Measurements from ENCODE around the gene CERT1. TPM values are rescaled to one million over a fixed set of nuclear protein-coding genes. Genes with fewer than 3 reads are reported as not detected.

Gene CERT1
- total and polyA plus RNA-seq, 9 of the 15 experiments (the other 6 are each of a cell fraction or from before 2014, with no cell fraction given), result 3.4 to 24.7 (median 9.8) TPM

GRCh38 chr5:75387806-75388205 is 123.6 kb downstream of the CERT1 start:
- FAIRE-seq, result no peak
- Histone ChIP-seq H3K9ac (ENCODE audit: insufficient read depth in 1 of 2, low read depth in 2 of 2, low read length in 2 of 2) (no peak overlapping the region), H3K4me1 (replicated peaks in 1 of 2; ENCODE audit: control insufficient read depth in 2 of 2, insufficient read depth in 2 of 2, low read length in 2 of 2) (no peaks in the 10 kb centered on the region), H3K27me3 (ENCODE audit: control insufficient read depth in 2 of 2, insufficient read depth in 2 of 2, low read length in 2 of 2) (no peaks in the 10 kb centered on the region), H4K20me1 (replicated peaks; ENCODE audit: control insufficient read depth, insufficient read depth, low read length) (no peaks in the 10 kb centered on the region), H3K27ac (ENCODE audit: extremely low read depth, low read depth, low read length) (no peak overlapping the region), H3K79me2 (ENCODE audit: control insufficient read depth, insufficient read depth, low read length) (no peaks in the 10 kb centered on the region), H3K9me1 (ENCODE audit: control insufficient read depth, insufficient read depth, low read length) (no peaks in the 10 kb centered on the region), H2AFZ (ENCODE audit: low read depth, low read length) (no peak overlapping the region), H3K36me3 (ENCODE audit: control insufficient read depth, insufficient read depth, low read length) (peaks cover 25% of the 10 kb centered on the region; the same call in 2 of the 3 replicates), H3K4me2 (ENCODE audit: insufficient read depth, low read length) (no peak overlapping the region), H3K9me3 (replicated peaks; ENCODE audit: control insufficient read depth, insufficient read depth, low read depth, low read length) (no peaks in the 10 kb centered on the region), H3K4me3 (no peak overlapping the region)
- DNase-seq (ENCODE audit: extremely low read depth in 1 of 4, low spot score in 3 of 4), result no peak
- in situ Hi-C loops (cut with MboI), result loop anchor here (10.0 kb wide), 1 partner anchor 1007 kb away; no protein-coding TSS in a partner anchor
- intact Hi-C loops (cut with micrococcal nuclease), result no loop called here
- CTCF ChIA-PET (ENCODE audit: low intra/inter-chr PET ratio), result no interaction called here
- BruUV-seq (replicated peaks), result no TSS peak
- no peak for TF ChIP-seq ZNF280A (IDR thresholded peaks at IDR 0.05; ENCODE audit: low read depth, partially characterized antibody)
- TF ChIP-seq C11orf30 (IDR thresholded peaks at IDR 0.05; ENCODE audit: low read depth), result no peak
- POLR2A ChIA-PET, result no interaction called here
- WGBS (ENCODE audit: insufficient coverage, low coverage, missing lambda C conversion rate), result 80% methylated on average over 6 of the region's 6 CpGs
- no peak for ATAC-seq

- no peak overlapping the region for H3K4me2 ChIP-seq (ENCODE audit: insufficient read depth, low read length)
- H3K79me2 ChIP-seq (ENCODE audit: control insufficient read depth, insufficient read depth, low read length), result no peaks in the 10 kb centered on the region
- WGBS (ENCODE audit: insufficient coverage, low coverage, missing lambda C conversion rate), result 10% methylated on average over 1 of the region's 1 CpG
- no peak overlapping the region for H3K27ac ChIP-seq (ENCODE audit: extremely low read depth, low read depth, low read length)
- intact Hi-C loops (cut with micrococcal nuclease) (no loop called here), in situ Hi-C loops (cut with MboI) (loop anchor here (10.0 kb wide), 1 partner anchor 1011 kb away; no protein-coding TSS in a partner anchor)
- no peak for ATAC-seq
- CTCF ChIA-PET (ENCODE audit: low intra/inter-chr PET ratio), result no interaction called here
- H3K27me3 ChIP-seq (ENCODE audit: control insufficient read depth in 2 of 2, insufficient read depth in 2 of 2, low read length in 2 of 2), result no peaks in the 10 kb centered on the region
- peaks cover 0 to 11% of the 10 kb centered on the region in 2 experiments for H3K4me1 ChIP-seq (replicated peaks in 1 of 2; ENCODE audit: control insufficient read depth in 2 of 2, insufficient read depth in 2 of 2, low read length in 2 of 2)
- no peak overlapping the region for H2AFZ ChIP-seq (ENCODE audit: low read depth, low read length)
- BruUV-seq (replicated peaks), result no TSS peak
- POLR2A ChIA-PET, result interaction anchor here (3.1 kb wide), 1 partner anchor 20 kb away, joined by 13 read pairs; no protein-coding TSS in a partner anchor
- DNase-seq (ENCODE audit: extremely low read depth in 1 of 4, low spot score in 3 of 4), result no peak
- no peaks in the 10 kb centered on the region for H4K20me1 ChIP-seq (replicated peaks; ENCODE audit: control insufficient read depth, insufficient read depth, low read length)
- no peak overlapping the region for H3K4me3 ChIP-seq
- no peak overlapping the region for H3K9ac ChIP-seq (ENCODE audit: insufficient read depth in 1 of 2, low read depth in 2 of 2, low read length in 2 of 2)
- no peak for FAIRE-seq
- H3K9me3 ChIP-seq (replicated peaks; ENCODE audit: control insufficient read depth, insufficient read depth, low read depth, low read length), result no peaks in the 10 kb centered on the region
- H3K9me1 ChIP-seq (ENCODE audit: control insufficient read depth, insufficient read depth, low read length), result no peaks in the 10 kb centered on the region
- peaks cover 49% of the 10 kb centered on the region for H3K36me3 ChIP-seq (ENCODE audit: control insufficient read depth, insufficient read depth, low read length)
- no peak for TF ChIP-seq SNRNP70 (optimal IDR thresholded peaks at IDR 0.05; ENCODE audit: low read depth, low read length)
- no peak for TF ChIP-seq PRMT5 (CRISPR knock-in tag; IDR thresholded peaks at IDR 0.05)
- no peak for TF ChIP-seq CEBPG (CRISPR knock-in tag; IDR thresholded peaks at IDR 0.05)
- TF ChIP-seq CEBPG (tag; conservative IDR thresholded peaks at IDR 0.05 in 1 of 2, IDR thresholded peaks at IDR 0.05 in 1 of 2), result no peak
- TF ChIP-seq CTBP1 (IDR thresholded peaks at IDR 0.05; ENCODE audit: borderline replicate concordance), result no peak
- TF ChIP-seq ZNF586 (CRISPR knock-in tag; conservative IDR thresholded peaks at IDR 0.05), result no peak
- TF ChIP-seq MYBL2 (IDR thresholded peaks at IDR 0.05; ENCODE audit: low read depth), result no peak
- no peak for TF ChIP-seq MYBL2 (CRISPR knock-in tag; IDR thresholded peaks at IDR 0.05; ENCODE audit: borderline replicate concordance)
- TF ChIP-seq SMC3 (conservative IDR thresholded peaks at IDR 0.05; ENCODE audit: insufficient read depth, low read depth, low read length), result no peak
- no peak for TF ChIP-seq ATF3 (IDR thresholded peaks at IDR 0.05)
- no peak for TF ChIP-seq ATF3 (CRISPR knock-in tag; conservative IDR thresholded peaks at IDR 0.05)
Observed at GRCh38 chr5:75384218-75384617, 127.2 kb downstream of the CERT1 start.
